ENCODE results near the gene INSYN2B.
A peak's percentile ranks its signal among the peaks of the same experiment; 100 is the strongest.

The INSYN2B gene

GRCh38 chr5:169944115-169944514 lies 36.2 kb downstream of the INSYN2B start:
- TF ChIP-seq EZH2 (IDR thresholded peaks at IDR 0.05; ENCODE audit: borderline replicate concordance, low read length): no peak
- TF ChIP-seq CTCF (IDR thresholded peaks at IDR 0.05; ENCODE audit: low read length): no peak
- H3K27ac ChIP-seq (ENCODE audit: low read depth, low read length, poor library complexity, severe bottlenecking): peak overlapping the region; percentile 54
- H3F3A ChIP-seq (ENCODE audit: insufficient read depth, low read length): no peaks in the 10 kb centered on the region; the same call in 1 of the 2 replicates
- no peaks in the 10 kb centered on the region for H3K9me2 ChIP-seq (ENCODE audit: low read depth, low read length)
- H3K9ac ChIP-seq (ENCODE audit: low read length): no peak overlapping the region; the same call in 1 of the 2 replicates
- peaks cover 15% of the 10 kb centered on the region for H3K4me1 ChIP-seq (ENCODE audit: insufficient read depth, low read length, severe bottlenecking)
- peaks cover 3% of the 10 kb centered on the region; the same call in 1 of the 2 replicates for H3K36me3 ChIP-seq (ENCODE audit: insufficient read depth, low read length)
- no peaks in the 10 kb centered on the region for H3K27me3 ChIP-seq (ENCODE audit: insufficient read depth, low read length)
- peak overlapping the region; percentile 16; the same call in 1 of the 2 replicates for H3K4me2 ChIP-seq (ENCODE audit: low read length)
- H4K20me1 ChIP-seq (ENCODE audit: insufficient read depth, low read length): no peaks in the 10 kb centered on the region
- no peaks in the 10 kb centered on the region for H3K9me3 ChIP-seq (ENCODE audit: low read length)
- H3K4me3 ChIP-seq (ENCODE audit: low read depth, low read length, poor library complexity, severe bottlenecking): no peak overlapping the region
- H3K79me2 ChIP-seq (ENCODE audit: insufficient read depth, low read length): no peaks in the 10 kb centered on the region
- no peak overlapping the region for H2AFZ ChIP-seq (ENCODE audit: low read length)

GRCh38 chr5:169943026-169943425 lies 37.3 kb downstream of the INSYN2B start:
- H3K79me2 ChIP-seq (ENCODE audit: insufficient read depth, low read length): no peaks in the 10 kb centered on the region
- no peak overlapping the region for H3K27ac ChIP-seq (ENCODE audit: low read depth, low read length, poor library complexity, severe bottlenecking)
- TF ChIP-seq EZH2 (IDR thresholded peaks at IDR 0.05; ENCODE audit: borderline replicate concordance, low read length) (no peak), CTCF (IDR thresholded peaks at IDR 0.05; ENCODE audit: low read length) (no peak)
- no peak overlapping the region for H3K4me3 ChIP-seq (ENCODE audit: low read depth, low read length, poor library complexity, severe bottlenecking)
- H4K20me1 ChIP-seq (ENCODE audit: insufficient read depth, low read length): no peaks in the 10 kb centered on the region
- H3K36me3 ChIP-seq (ENCODE audit: insufficient read depth, low read length): no peaks in the 10 kb centered on the region; the same call in 1 of the 2 replicates
- H3K9me3 ChIP-seq (ENCODE audit: low read length): no peaks in the 10 kb centered on the region
- no peaks in the 10 kb centered on the region for H3K9me2 ChIP-seq (ENCODE audit: low read depth, low read length)
- H3K9ac ChIP-seq (ENCODE audit: low read length): no peak overlapping the region
- no peaks in the 10 kb centered on the region for H3K27me3 ChIP-seq (ENCODE audit: insufficient read depth, low read length)
- H3F3A ChIP-seq (ENCODE audit: insufficient read depth, low read length): no peaks in the 10 kb centered on the region; the same call in 1 of the 2 replicates
- no peak overlapping the region for H2AFZ ChIP-seq (ENCODE audit: low read length)
- peaks cover 15% of the 10 kb centered on the region for H3K4me1 ChIP-seq (ENCODE audit: insufficient read depth, low read length, severe bottlenecking)
- H3K4me2 ChIP-seq (ENCODE audit: low read length): no peak overlapping the region

- H2AFZ ChIP-seq (ENCODE audit: low read length): no peak overlapping the region
- no peaks in the 10 kb centered on the region for H3K27me3 ChIP-seq (ENCODE audit: insufficient read depth, low read length)
- no peaks in the 10 kb centered on the region for H3K9me3 ChIP-seq (ENCODE audit: low read length)
- H3F3A ChIP-seq (ENCODE audit: insufficient read depth, low read length): no peaks in the 10 kb centered on the region; the same call in 1 of the 2 replicates
- H3K4me2 ChIP-seq (ENCODE audit: low read length): no peak overlapping the region
- no peak overlapping the region for H3K4me3 ChIP-seq (ENCODE audit: low read depth, low read length, poor library complexity, severe bottlenecking)
- TF ChIP-seq EZH2 (IDR thresholded peaks at IDR 0.05; ENCODE audit: borderline replicate concordance, low read length) (no peak), CTCF (IDR thresholded peaks at IDR 0.05; ENCODE audit: low read length) (no peak)
- H3K79me2 ChIP-seq (ENCODE audit: insufficient read depth, low read length): no peaks in the 10 kb centered on the region
- H4K20me1 ChIP-seq (ENCODE audit: insufficient read depth, low read length): no peaks in the 10 kb centered on the region
- no peak overlapping the region for H3K9ac ChIP-seq (ENCODE audit: low read length)
- H3K27ac ChIP-seq (ENCODE audit: low read depth, low read length, poor library complexity, severe bottlenecking): no peak overlapping the region
- no peaks in the 10 kb centered on the region; the same call in 1 of the 2 replicates for H3K36me3 ChIP-seq (ENCODE audit: insufficient read depth, low read length)
- H3K9me2 ChIP-seq (ENCODE audit: low read depth, low read length): no peaks in the 10 kb centered on the region
- peaks cover 15% of the 10 kb centered on the region for H3K4me1 ChIP-seq (ENCODE audit: insufficient read depth, low read length, severe bottlenecking)
Observed at GRCh38 chr5:169942181-169942580, 38.1 kb downstream of the INSYN2B start.

All from OCI-LY1 (cell line).